Muscle layer of colon (tissue), 2 donors: ENCODE results near the gene SERTM2.
"Not testable (repeated sequence)": the region's sequence is repeated elsewhere in the genome, so short reads cannot be mapped to it uniquely, and the experiment has no call there.

ENCODE experiments used
- H3K27ac ChIP-seq: one replicate; pipeline ENCODE4 v1.7.0; 2013; ENCODE audit warnings: low read depth, mild to moderate bottlenecking, low read length, moderate library complexity
- H3K27me3 ChIP-seq, 2 donors: one replicate each; pipeline ENCODE4 v1.7.0; 2013; ENCODE audit warnings: low read length in 2 of 2, mild to moderate bottlenecking in 2 of 2; ENCODE audit not compliant: insufficient read depth in 2 of 2, control insufficient read depth in 1 of 2
- H3K36me3 ChIP-seq: one replicate; pipeline ENCODE4 v1.7.0; 2013; ENCODE audit warnings: mild to moderate bottlenecking, low read length; ENCODE audit not compliant: insufficient read depth
- H3K4me1 ChIP-seq: one replicate; pipeline ENCODE4 v1.7.0; 2013; ENCODE audit warnings: mild to moderate bottlenecking, low read length; ENCODE audit not compliant: insufficient read depth
- H3K4me3 ChIP-seq, 2 donors: one replicate each; pipeline ENCODE4 v1.7.0; 2013; ENCODE audit warnings: low read length in 2 of 2, low read depth in 1 of 2, mild to moderate bottlenecking in 1 of 2, moderate library complexity in 1 of 2
- H3K9ac ChIP-seq: one replicate; pipeline ENCODE4 v1.7.0; 2013; ENCODE audit warnings: low read length
- H3K9me3 ChIP-seq: one replicate; pipeline ENCODE4 v1.7.0; 2013; ENCODE audit warnings: mild to moderate bottlenecking, low read length
- donor health status: abdominal sarcoma.
- donor health status: Adenocarcinoma of cecum.

SERTM2 gene

DNA sequence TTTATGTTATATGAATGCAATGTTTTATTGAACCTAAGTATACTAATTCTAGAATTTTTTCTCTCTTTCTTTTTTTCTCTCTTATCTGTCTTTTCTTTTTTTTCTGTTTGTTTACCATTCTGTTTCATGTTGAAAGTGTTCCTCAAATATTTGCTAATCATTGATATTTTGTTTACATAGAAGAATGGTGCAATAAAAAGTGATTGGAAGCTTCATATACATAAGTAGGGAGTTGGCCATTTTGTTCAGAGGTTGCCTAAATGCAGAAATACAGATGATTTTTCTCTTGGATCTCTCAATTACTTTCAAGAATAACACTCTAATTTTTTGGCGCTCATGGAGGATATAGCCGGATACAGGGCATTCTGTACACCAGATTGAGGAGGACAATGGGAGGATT, 5.7 kb upstream of the SERTM2 start:
- no peak overlapping the region for H3K9ac ChIP-seq
- no peak overlapping the region for H3K4me3 ChIP-seq
- H3K27ac ChIP-seq = no peak overlapping the region
- H3K36me3 ChIP-seq = no peaks in the 10 kb centered on the region
- H3K9me3 ChIP-seq = no peaks in the 10 kb centered on the region
- H3K4me1 ChIP-seq = no peaks in the 10 kb centered on the region
- peaks cover 0 to 3% of the 10 kb centered on the region in 2 donors for H3K27me3 ChIP-seq

DNA sequence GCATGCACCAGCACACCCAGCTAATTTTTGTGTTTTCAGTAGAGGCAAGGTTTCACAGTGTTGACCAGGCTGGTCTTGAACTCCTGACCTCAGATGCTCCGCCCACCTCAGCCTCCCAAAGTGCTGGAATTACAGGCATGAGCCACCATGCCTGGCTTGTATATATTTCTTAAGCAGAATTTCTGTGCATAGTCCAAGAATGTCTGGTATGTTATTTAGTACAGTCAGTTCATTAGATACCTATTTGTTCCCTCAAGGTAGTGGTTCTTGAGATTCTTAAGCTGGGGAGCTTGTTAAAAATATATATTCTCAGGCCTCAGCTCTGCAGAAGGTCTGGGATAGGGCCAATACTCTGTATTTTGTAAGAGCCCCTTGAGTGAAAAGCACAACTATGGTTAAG, 4.6 kb upstream of the SERTM2 start:
- H3K9me3 ChIP-seq = no peaks in the 10 kb centered on the region
- peaks cover 0 to 3% of the 10 kb centered on the region in 2 donors for H3K27me3 ChIP-seq
- H3K4me3 ChIP-seq = no peak overlapping the region
- no peaks in the 10 kb centered on the region for H3K36me3 ChIP-seq
- no peak overlapping the region for H3K27ac ChIP-seq
- no peak overlapping the region for H3K9ac ChIP-seq
- no peaks in the 10 kb centered on the region for H3K4me1 ChIP-seq

DNA sequence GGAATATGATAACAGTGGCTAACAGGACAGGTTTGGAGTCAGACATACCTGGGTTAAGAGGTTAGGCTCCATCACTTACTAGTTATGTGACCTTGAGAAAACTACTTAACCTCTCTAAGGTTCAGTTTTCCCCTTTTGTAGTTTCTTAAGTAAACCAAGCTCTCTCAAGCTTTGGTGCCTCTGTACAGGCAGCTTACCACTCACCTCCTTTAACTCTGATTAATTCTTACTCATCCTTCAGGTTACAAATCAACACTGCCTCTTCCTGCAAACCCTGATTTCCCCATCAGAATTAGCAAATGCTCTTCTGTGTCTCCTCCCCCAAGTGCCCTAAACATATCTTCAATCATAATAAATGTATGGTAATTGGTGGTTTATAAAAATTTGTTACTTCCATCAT, 3.5 kb upstream of the SERTM2 start:
- Histone ChIP-seq H3K9me3 (no peaks in the 10 kb centered on the region), H3K4me3 (no peak overlapping the region), H3K36me3 (no peaks in the 10 kb centered on the region), H3K27me3 (peaks cover 0 to 3% of the 10 kb centered on the region in 2 donors), H3K27ac (no peak overlapping the region), H3K9ac (no peak overlapping the region), H3K4me1 (no peaks in the 10 kb centered on the region)

DNA sequence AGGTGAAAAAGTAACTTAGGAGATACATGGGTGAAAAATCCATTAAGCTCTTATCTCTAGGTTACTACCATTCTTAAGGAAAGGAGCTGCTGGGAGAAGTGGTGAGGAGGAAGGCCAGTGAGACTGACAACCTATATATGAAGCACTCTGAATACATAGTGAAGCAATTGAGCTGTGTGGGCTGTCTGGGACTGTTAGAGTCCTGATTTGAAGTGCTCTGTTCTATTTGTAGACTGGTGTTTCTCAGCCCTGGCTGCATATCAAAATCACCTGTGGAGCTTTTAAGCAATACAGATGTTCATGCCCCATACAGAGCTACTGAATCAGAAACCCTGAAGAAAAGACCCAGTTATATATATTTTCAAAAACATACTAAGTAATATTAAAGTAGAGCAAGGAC, 3.9 kb downstream of the SERTM2 start:
- H3K36me3 ChIP-seq = no peaks in the 10 kb centered on the region
- H3K9me3 ChIP-seq = no peaks in the 10 kb centered on the region
- H3K4me1 ChIP-seq = no peaks in the 10 kb centered on the region

DNA sequence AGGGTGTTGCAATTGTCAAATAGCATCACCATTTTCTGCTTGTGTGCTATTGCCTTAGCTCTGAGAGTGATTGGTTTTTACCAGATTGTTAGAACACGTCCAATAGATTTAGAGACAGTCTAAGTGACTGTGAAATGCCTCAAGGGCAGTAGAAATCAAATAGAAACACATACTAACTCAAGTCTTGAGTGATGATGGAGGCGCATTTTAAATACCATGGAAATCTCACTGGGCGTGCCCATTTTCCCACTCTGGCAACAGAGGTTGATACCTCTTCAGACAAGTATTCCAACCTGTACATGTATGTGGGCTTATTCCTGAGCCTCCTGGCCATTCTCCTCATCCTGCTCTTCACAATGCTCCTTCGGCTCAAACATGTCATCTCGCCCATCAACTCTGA, 7.2 kb downstream of the SERTM2 start:
- no peaks in the 10 kb centered on the region for H3K9me3 ChIP-seq
- no peak overlapping the region for H3K27ac ChIP-seq
- H3K36me3 ChIP-seq = no peaks in the 10 kb centered on the region
- no peak overlapping the region for H3K4me3 ChIP-seq
- no peaks in the 10 kb centered on the region for H3K4me1 ChIP-seq
- H3K27me3 ChIP-seq = no peaks in the 10 kb centered on the region
- H3K9ac ChIP-seq = no peak overlapping the region

More for the DNA sequence above, 3.9 kb downstream of the SERTM2 start:
- no peaks in the 10 kb centered on the region for H3K27me3 ChIP-seq
- H3K9ac ChIP-seq = no peak overlapping the region
- no peak overlapping the region for H3K27ac ChIP-seq
- H3K4me3 ChIP-seq = no peak overlapping the region

DNA sequence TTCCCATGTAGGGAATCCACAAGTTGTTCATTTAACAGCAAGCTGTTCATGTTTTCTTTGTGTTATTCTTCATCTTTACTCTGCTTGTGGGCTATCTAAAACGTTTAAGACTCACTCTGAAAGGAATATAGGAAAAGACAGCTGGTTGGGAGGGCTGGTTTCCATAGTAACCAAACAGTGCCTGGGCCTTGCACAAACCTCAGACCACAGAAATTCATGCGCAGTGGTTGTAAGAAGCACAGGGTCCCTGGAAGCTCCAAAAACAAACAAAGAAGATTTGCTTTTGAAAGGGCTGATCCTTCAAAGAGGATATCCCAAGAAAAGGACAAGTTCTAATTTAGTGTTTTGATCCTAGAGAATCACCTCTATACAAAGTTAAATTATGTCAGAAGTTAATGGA, 7.8 kb downstream of the SERTM2 start:
- Histone ChIP-seq H3K36me3 (no peaks in the 10 kb centered on the region), H3K27ac (no peak overlapping the region), H3K9me3 (no peaks in the 10 kb centered on the region), H3K9ac (no peak overlapping the region), H3K27me3 (no peaks in the 10 kb centered on the region), H3K4me1 (no peaks in the 10 kb centered on the region), H3K4me3 (no peak overlapping the region)

DNA sequence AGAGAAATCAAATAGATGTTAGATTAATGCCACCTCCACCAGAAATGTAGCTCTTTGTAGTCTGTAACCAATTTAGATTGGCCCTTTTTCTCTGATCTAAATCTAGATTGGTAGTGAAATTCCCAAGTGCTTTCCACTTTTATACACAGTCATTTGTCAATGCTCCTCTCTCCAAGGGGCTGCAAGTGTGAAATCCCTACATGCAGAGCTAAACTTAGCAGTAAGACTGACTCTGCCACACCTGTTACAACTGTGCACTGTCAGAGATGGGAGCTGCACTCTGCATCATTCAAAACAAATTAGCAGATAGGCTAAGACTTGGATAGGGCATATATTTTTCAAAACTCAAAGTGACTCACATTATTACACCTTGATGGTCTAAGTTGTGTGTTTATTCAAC, 9.1 kb downstream of the SERTM2 start:
- H3K4me3 ChIP-seq = no peak overlapping the region

DNA sequence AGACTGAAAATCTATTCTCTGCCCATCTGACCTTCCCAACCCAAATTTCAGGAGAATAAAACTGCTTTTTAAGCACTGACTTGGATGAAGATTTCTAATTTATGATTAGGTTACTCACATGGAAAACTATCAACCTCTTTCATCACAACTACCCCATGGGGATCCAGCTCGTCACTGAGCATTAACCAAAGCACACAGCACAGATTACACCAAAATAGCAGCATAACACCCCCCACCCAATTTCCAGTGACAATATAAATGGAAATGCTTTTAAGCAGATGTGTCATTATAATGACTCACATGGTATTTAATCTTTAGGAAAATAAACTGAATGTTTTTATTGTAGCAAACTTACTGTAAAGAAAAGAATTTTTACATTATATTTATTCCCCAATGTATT, 9.7 kb downstream of the SERTM2 start:
- no peaks in the 10 kb centered on the region for H3K9me3 ChIP-seq
- no peaks in the 10 kb centered on the region for H3K36me3 ChIP-seq
- H3K4me3 ChIP-seq = no peak overlapping the region
- H3K27ac ChIP-seq = no peak overlapping the region
- no peaks in the 10 kb centered on the region for H3K4me1 ChIP-seq
- no peaks in the 10 kb centered on the region for H3K27me3 ChIP-seq
- no peak overlapping the region for H3K9ac ChIP-seq

More for the DNA sequence above, 9.1 kb downstream of the SERTM2 start:
- Histone ChIP-seq H3K9ac (no peak overlapping the region), H3K4me1 (no peaks in the 10 kb centered on the region), H3K27me3 (no peaks in the 10 kb centered on the region), H3K27ac (no peak overlapping the region), H3K36me3 (no peaks in the 10 kb centered on the region), H3K9me3 (no peaks in the 10 kb centered on the region)

DNA sequence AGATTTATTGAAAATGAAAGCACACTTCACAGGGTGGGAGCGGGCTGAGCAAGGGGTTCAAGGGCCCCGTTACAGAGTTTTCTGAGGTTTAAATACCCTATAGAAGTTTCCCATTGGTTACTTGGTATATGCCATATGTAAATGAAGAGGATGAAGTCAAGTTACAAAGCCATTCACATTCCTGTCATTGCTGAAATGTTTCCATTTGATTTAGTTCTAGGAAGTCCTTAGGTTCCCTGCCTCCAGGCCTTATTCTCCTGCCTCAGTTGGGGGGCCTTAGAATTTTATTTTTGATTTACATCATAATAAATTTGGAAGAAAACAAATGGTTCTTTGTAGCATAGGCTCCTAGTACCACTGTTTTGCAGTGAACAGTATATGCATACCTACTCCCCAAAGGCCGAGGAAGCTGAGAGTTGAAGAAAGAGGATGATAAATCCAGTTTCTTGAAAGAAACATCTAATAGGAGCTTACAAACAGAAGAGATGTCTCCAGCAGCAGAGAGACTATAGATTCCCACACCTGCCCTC, 31.8 kb downstream of the SERTM2 start:
- Histone ChIP-seq H3K4me3 (no peak overlapping the region), H3K4me1 (no peaks in the 10 kb centered on the region), H3K27me3 (no peaks in the 10 kb centered on the region), H3K9me3 (no peaks in the 10 kb centered on the region), H3K9ac (no peak overlapping the region), H3K36me3 (no peaks in the 10 kb centered on the region), H3K27ac (no peak overlapping the region)

DNA sequence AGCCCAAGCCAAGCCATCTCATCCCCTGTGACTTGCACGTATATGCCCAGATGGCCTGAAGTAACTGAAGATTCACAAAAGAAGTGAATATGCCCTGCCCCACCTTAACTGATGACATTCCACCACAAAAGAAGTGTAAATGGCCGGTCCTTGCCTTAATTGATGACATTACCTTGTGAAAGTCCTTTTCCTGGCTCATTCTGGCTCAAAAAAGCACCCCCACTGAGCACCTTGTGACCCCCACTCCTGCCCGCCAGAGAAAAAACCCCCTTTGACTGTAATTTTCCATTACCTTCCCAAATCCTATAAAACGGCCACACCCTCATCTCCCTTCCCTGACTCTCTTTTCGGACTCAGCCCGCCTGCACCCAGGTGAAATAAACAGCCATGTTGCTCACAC, 37.8 kb downstream of the SERTM2 start:
- H3K9me3 ChIP-seq, H3K4me3 ChIP-seq, H3K27ac ChIP-seq, H3K36me3 ChIP-seq, H3K9ac ChIP-seq, H3K4me1 ChIP-seq, H3K27me3 ChIP-seq: not testable (repeated sequence)

DNA sequence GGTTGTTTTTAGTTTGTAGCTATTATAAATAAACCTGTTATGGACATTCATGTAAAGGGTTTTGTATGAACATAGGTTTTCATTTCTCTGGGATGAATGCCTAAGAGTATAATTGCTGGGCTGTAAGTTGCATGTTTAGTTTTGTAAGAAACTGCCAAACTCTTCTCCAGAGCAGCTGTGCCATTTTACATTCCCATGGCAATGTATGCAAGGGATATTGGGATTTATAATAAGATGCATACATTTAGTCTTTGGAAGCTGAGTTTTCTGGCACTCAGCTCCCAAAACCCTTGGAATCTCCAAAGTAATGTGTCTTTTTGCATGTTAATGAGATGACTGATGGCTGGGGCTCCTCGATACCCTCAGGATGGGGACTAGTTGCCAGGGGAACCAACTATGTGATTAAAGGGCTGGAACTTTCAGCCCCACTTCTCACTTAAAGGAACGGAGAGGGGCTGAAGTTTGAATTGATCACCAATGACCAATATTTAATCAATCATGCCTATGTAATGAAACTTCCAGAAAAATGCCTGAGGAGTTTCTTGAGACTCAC, 44.0 kb downstream of the SERTM2 start:
- H3K9ac ChIP-seq = no peak overlapping the region
- no peak overlapping the region for H3K27ac ChIP-seq
- no peak overlapping the region for H3K4me3 ChIP-seq
- H3K36me3 ChIP-seq = no peaks in the 10 kb centered on the region
- H3K4me1 ChIP-seq = no peaks in the 10 kb centered on the region
- H3K9me3 ChIP-seq = no peaks in the 10 kb centered on the region
- H3K27me3 ChIP-seq = no peaks in the 10 kb centered on the region

DNA sequence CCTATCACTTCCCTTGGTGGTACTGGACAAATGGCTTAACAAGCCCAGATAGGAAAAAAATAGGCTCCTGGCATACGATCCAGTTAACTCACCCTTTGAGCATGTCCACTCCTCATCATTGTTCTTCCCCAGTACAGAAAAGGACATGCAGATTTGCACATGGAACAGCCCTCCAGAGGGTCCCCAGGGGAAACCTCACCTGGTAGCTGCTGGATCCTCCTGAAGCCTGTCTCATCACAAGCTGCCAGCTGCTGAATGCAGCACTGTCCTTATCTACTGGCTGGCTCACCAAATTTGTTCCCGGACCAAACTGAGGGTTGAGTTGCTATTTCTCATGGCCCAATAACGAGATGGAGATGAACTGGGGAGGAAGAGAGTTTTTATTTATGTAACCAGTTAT, 49.4 kb downstream of the SERTM2 start:
- no peak overlapping the region for H3K27ac ChIP-seq
- H3K27me3 ChIP-seq = no peaks in the 10 kb centered on the region
- no peaks in the 10 kb centered on the region for H3K36me3 ChIP-seq
- H3K9me3 ChIP-seq = no peaks in the 10 kb centered on the region
- H3K9ac ChIP-seq = no peak overlapping the region
- no peak overlapping the region for H3K4me3 ChIP-seq
- H3K4me1 ChIP-seq = no peaks in the 10 kb centered on the region
